Heart left ventricle (tissue), 16 donors: ENCODE measurements around the gene IL17A. TPM values are rescaled to one million over a fixed set of nuclear protein-coding genes. Genes with fewer than 3 reads are reported as not detected.

Source experiments
- ATAC-seq, 4 donors: fragments of 200-7000 bp; cut with Tn5 transposase; one replicate each; pipeline ENCODE4 v1.9.1; 2020 to 2022; ENCODE audit warnings: moderate library complexity in 4 of 4, mild to moderate bottlenecking in 3 of 4, moderate number of reproducible peaks in 1 of 4
- DNase-seq, 5 donors: peaks; one replicate each; pipeline ENCODE4 v3.0.0-alpha.2; 2020
- H3K27ac ChIP-seq, 12 donors: fragments of 200-600 bp; sonication (generic) in 4 of 12; one replicate each; pipeline versions ENCODE4 v1.5.0 to v1.8.0; 2016 to 2022; ENCODE audit warnings: mild to moderate bottlenecking in 2 of 12
- H3K27me3 ChIP-seq, 9 donors: fragments of 200-600 bp; sonication (generic) in 2 of 9; one replicate each; pipeline versions ENCODE4 v1.5.1 to v1.8.0; 2016 to 2022; ENCODE audit warnings: mild to moderate bottlenecking in 3 of 9
- H3K36me3 ChIP-seq, 9 donors: fragments of 200-600 bp; sonication (generic) in 2 of 9; one replicate each; pipeline versions ENCODE4 v1.5.0 to v1.8.0; 2018 to 2022; ENCODE audit warnings: mild to moderate bottlenecking in 2 of 9
- H3K4me1 ChIP-seq, 12 donors: fragments of 200-600 bp; sonication (generic) in 4 of 12; one replicate each; pipeline versions ENCODE4 v1.5.0 to v1.8.0; 2016 to 2022; ENCODE audit warnings: mild to moderate bottlenecking in 3 of 12
- H3K4me3 ChIP-seq, 12 donors: fragments of 200-600 bp; sonication (generic) in 4 of 12; one replicate each; pipeline versions ENCODE4 v1.5.0 to v1.8.0; 2017 to 2022; ENCODE audit warnings: mild to moderate bottlenecking in 9 of 12, moderate library complexity in 4 of 12
- H3K9me3 ChIP-seq, 12 donors: fragments of 200-600 bp; sonication (generic) in 4 of 12; one replicate each; pipeline versions ENCODE4 v1.5.0 to v1.8.0; 2016 to 2022; ENCODE audit warnings: mild to moderate bottlenecking in 1 of 12
- POLR2A ChIP-seq, 2 donors: fragments of 450-650 bp; IDR thresholded peaks; one replicate each; pipeline ENCODE4 v1.6.1; 2017; ENCODE audit warnings: antibody characterized with exemption in 2 of 2, mild to moderate bottlenecking in 2 of 2, moderate library complexity in 2 of 2
- WGBS, 4 donors: extraction: QIAGEN DNeasy Blood & Tissue Kit in 2 of 4; methylation state at CpG; one replicate each; pipeline versions ENCODE4 v1.1.5 to v1.1.7; 2013 to 2018; 5-methylcytosine and 5-hydroxymethylcytosine counted together
- intact Hi-C, 10 donors: fragments of 100-400 bp; cut with DNase I; formaldehyde crosslinking; loops; one replicate each; pipeline versions ENCODE4 v1.11.1 to v1.14.2; 2022
- polyA plus RNA-seq, 2 donors: library from polyadenylated mRNA; stranded (reverse); fragments of 200-250 nt; gene quantifications; one replicate each; pipeline ENCODE4 v1.2.3, GENCODE V29; 2013
- total RNA-seq, 9 donors: library from RNA; depleted of rRNA in 2 of 9; stranded (reverse); fragments of >200 nt in 2 of 9; fragmentation: NEBNext Ultra II Directional in 3 of 9; extraction: Animal tissue kit (Norgen Biotek cat#: 25700) in 3 of 9; gene quantifications; one replicate each; pipeline versions ENCODE4 v1.1.0 to v1.2.4, GENCODE V29; 2016 to 2023
- TF ChIP-seq, protein P1 (sequence below), 12 donors: fragments of 200-600 bp; sonication (generic) in 4 of 12; IDR thresholded peaks; one replicate each; pipeline versions ENCODE4 v1.5.0 to v1.8.0; 2018 to 2022; ENCODE audit warnings: antibody characterized with exemption in 12 of 12, mild to moderate bottlenecking in 5 of 12
- donor health status: ischemic (EF 13 %, LVEDD 7.1; RV severe dilation, severe dysfunction).
- donor health status: healthy with polysubstance abuse.
- donor health status: DM: no; HTN: yes; CAD: no.
- donor health status: DM: no; HTN: no; CAD: no.
- donor health status: ischemic (EF 25% LVEDD 6.9; RV normal size, moderate dysfunction).
- donor health status: ischemic (EF 25% LVEDD 5.7; RV mildly dilated, moderate dysfunction).
- donor health status: healthy.
- donor health status: DM: yes; HTN: yes; CAD: no.
- donor health status: ischemic (EF 35%, LVEDD 5.7; RV mildly dilated, moderate dysfunction).
- donor health status: nonischemic (EF 11% LVEDD 7.7; RV severe dilation, severe dysfunction).
- donor health status: DM: yes; HTN: yes; CAD: no.
- donor health status: PGD.
- donor health status: ischemic (EF 29% LVEDD 5.4; RV normal size, mild dysfunction).
- donor health status: nonischemic (EF 23%, LVEDD 6.1; RV moderate dilation, normal function).

Gene IL17A
- total and polyA plus RNA-seq, 11 donors = not detected

- Histone ChIP-seq H3K27me3 (peaks cover 0 to 11% (median 0%) of the 10 kb centered on the region in 9 donors), H3K4me3 (no peak overlapping the region), H3K36me3 (no peaks in the 10 kb centered on the region), H3K9me3 (no peaks in the 10 kb centered on the region), H3K27ac (no peak overlapping the region), H3K4me1 (peaks cover 0 to 12% (median 0%) of the 10 kb centered on the region in 12 donors)
- 73 to 91% (median 83%) methylated on average over 1 of the region's 1 CpG for WGBS, 4 donors
- DNase-seq (no peak), ATAC-seq (no peak)
- intact Hi-C loops = no loop called here
- TF ChIP-seq POLR2A (IDR thresholded peaks at IDR 0.05) = no peak
- TF ChIP-seq, protein P1, sequence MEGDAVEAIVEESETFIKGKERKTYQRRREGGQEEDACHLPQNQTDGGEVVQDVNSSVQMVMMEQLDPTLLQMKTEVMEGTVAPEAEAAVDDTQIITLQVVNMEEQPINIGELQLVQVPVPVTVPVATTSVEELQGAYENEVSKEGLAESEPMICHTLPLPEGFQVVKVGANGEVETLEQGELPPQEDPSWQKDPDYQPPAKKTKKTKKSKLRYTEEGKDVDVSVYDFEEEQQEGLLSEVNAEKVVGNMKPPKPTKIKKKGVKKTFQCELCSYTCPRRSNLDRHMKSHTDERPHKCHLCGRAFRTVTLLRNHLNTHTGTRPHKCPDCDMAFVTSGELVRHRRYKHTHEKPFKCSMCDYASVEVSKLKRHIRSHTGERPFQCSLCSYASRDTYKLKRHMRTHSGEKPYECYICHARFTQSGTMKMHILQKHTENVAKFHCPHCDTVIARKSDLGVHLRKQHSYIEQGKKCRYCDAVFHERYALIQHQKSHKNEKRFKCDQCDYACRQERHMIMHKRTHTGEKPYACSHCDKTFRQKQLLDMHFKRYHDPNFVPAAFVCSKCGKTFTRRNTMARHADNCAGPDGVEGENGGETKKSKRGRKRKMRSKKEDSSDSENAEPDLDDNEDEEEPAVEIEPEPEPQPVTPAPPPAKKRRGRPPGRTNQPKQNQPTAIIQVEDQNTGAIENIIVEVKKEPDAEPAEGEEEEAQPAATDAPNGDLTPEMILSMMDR (IDR thresholded peaks at IDR 0.05) = no peak
Observed at GRCh38 chr6:52141596-52141995, 44.6 kb upstream of the IL17A start.

DNA sequence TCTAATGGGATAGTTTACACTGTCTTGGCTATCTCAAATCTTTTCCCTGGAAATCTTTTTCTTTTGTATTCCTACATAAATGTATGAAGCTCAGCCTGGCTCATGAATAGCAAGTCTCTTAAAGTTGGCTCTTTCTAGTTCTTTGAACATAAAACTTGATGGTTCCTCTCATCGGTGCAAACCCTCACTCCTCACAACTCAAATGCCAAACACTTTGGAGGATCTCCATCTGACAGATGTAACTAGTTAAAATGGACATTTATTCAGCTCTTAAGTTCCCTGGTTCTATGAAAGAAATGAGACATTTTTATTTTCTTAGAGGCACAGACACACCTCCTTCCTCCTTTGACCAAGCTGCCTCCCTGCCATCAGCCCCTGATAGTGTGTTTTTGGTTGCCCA, 43.6 kb upstream of the IL17A start:
- Histone ChIP-seq H3K27ac (no peak overlapping the region), H3K36me3 (no peaks in the 10 kb centered on the region), H3K27me3 (peaks cover 0 to 11% (median 0%) of the 10 kb centered on the region in 9 donors), H3K4me1 (peaks cover 0 to 12% (median 0%) of the 10 kb centered on the region in 12 donors), H3K4me3 (no peak overlapping the region), H3K9me3 (no peaks in the 10 kb centered on the region)
- 86 to 91% (median 89%) methylated on average over 1 of the region's 1 CpG for WGBS, 4 donors
- DNase-seq = no peak
- intact Hi-C loops = no loop called here
- TF ChIP-seq, protein P1 (IDR thresholded peaks at IDR 0.05) = no peak
- no peak for TF ChIP-seq POLR2A (IDR thresholded peaks at IDR 0.05)
- ATAC-seq = no peak

DNA sequence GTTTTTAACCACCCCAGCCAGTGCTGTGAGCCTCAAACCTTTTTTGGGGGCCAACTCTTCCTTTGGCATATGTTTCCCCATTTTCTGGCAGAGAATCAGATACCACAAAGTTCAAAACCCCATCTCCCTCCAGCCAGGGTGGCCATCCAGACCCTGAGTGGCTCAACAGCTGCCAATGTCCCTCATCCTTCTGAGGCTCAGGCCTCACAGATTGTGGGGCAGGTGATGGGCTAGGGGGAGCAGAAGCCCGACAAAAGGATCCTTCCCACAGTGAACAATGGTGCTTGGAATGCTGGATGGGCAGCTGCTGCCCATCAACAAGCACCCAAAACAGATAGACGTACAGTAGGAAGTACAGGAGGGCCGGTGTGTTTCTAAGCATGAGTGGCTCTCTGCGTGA, 42.6 kb upstream of the IL17A start:
- TF ChIP-seq POLR2A (IDR thresholded peaks at IDR 0.05) = no peak
- TF ChIP-seq, protein P1 (IDR thresholded peaks at IDR 0.05) = no peak
- Histone ChIP-seq H3K4me1 (peaks cover 0 to 12% (median 0%) of the 10 kb centered on the region in 12 donors), H3K27me3 (peaks cover 0 to 11% (median 0%) of the 10 kb centered on the region in 9 donors), H3K36me3 (no peaks in the 10 kb centered on the region), H3K4me3 (no peak overlapping the region), H3K9me3 (no peaks in the 10 kb centered on the region), H3K27ac (no peak overlapping the region)
- WGBS, 4 donors = 61 to 80% (median 74%) methylated on average over 4 of the region's 4 CpGs
- DNase-seq = no peak
- intact Hi-C loops = no loop called here
- ATAC-seq = no peak

DNA sequence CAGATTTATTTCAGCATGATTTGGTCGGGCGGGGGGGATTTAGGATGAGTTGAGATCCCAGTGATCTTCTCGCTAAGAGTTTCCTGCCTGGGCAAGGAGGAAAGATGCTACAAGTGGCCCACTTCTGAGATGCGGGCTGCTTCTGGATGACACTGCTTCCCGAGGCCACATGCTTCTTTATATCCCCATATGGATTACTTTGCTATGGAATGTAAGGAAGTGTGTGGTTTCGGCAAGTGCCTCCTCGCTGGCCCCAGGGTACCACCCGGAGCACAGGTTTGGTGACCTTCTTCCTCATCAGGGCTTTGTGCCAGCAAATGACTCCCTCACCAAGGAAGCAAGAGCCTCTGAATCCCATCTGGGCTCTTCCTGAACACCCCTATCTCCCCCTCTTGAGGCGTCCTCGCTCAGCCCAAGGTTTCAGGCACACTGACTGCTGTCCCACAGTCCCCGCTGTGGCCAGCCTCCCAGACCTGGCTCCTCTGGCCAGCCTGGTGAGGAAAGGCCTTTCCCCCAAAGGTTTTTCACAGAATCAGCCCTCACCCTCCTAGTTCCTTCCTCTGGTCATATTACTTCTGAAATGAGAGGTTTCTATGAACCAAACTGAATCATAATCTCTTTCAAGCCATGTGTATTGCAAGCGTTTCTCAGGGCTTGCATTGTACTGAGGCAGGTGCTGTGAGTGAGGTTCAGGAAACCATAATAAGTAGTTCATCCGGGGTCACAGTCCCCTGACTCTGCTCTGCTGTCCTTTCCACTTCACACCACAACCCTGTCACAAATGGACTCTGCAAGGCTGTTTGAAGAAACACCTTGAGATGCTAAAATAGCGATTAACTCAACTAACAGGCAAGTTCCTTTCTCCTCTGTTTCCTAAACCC, 41.7 kb upstream of the IL17A start:
- ATAC-seq (no peak), DNase-seq (no peak)
- Histone ChIP-seq H3K4me3 (no peak overlapping the region), H3K36me3 (no peaks in the 10 kb centered on the region), H3K27ac (no peak overlapping the region), H3K4me1 (peaks cover 0 to 12% (median 0%) of the 10 kb centered on the region in 12 donors), H3K9me3 (no peaks in the 10 kb centered on the region), H3K27me3 (peaks cover 0 to 5% (median 0%) of the 10 kb centered on the region in 9 donors)
- TF ChIP-seq POLR2A (IDR thresholded peaks at IDR 0.05) = no peak
- TF ChIP-seq, protein P1 (IDR thresholded peaks at IDR 0.05) = no peak
- WGBS, 4 donors = 82 to 85% (median 82%) methylated on average over 14 of the region's 14 CpGs
- intact Hi-C loops = no loop called here
